Inflammatory macrophage treated with lipopolysaccharide for 1 hour (primary cell): Measurements from ENCODE around the gene SRP68.
A peak's percentile ranks its signal among the peaks of the same experiment; 100 is the strongest.
"Not testable (repeated sequence)": the region's sequence is repeated elsewhere in the genome, so short reads cannot be mapped to it uniquely, and the experiment has no call there.

Experiments
- DNase-seq, 2 donors: peaks; one replicate each; pipeline ENCODE4 v3.0.0-alpha.2; 2020 to 2022

Gene SRP68

GRCh38 chr17:76076765-76077583 lies 4.7 kb upstream of the SRP68 start:
- peak in 1 of 2 donors; percentile 12 for DNase-seq

GRCh38 chr17:76076146-76076764 lies 3.9 kb upstream of the SRP68 start:
- no peak for DNase-seq

GRCh38 chr17:76075364-76076145 lies 3.2 kb upstream of the SRP68 start:
- peak in 1 of 2 donors; percentile 42 for DNase-seq

DNA sequence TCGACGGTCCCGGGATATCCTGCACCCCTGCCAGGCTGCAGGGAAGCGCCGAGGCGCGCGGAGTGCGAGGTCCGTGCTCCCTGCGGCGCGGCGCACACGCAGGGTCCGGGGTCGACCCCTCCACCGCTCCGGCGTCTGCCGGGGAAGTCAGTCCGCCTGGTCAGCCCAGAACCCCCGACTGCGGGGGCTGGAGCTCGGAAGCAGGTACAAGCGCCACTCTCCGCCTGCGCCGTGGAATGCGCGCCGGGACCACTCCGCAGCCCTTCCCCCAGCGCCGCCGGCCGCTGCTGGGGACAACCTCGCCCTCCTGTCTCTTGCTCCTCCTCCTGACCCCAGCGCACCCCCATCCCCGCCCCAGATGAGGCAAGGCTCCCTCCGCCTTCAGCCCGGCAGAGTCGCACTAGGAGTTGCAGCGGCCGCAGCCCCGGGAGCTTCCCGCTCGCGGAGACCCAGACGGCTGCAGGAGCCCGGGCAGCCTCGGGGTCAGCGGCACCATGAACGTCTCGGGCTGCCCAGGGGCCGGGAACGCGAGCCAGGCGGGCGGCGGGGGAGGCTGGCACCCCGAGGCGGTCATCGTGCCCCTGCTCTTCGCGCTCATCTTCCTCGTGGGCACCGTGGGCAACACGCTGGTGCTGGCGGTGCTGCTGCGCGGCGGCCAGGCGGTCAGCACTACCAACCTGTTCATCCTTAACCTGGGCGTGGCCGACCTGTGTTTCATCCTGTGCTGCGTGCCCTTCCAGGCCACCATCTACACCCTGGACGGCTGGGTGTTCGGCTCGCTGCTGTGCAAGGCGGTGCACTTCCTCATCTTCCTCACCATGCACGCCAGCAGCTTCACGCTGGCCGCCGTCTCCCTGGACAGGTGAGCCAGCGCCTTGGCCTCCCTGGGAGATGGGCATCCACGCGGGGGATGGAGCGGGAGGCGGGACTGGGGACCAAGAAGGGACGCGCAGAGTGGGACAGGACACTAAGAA lies 2.4 kb upstream of the SRP68 start, which contains the start of gene GALR2:
TSS of gene GALR2 (plus strand) at position 392 of the 974 bp plus-strand sequence. CDS start at position 495, 103 bp downstream.
- peak in 1 of 2 donors; percentile 18 for DNase-seq

- no peak for DNase-seq
Observed at GRCh38 chr17:76071531-76072147, 678 bp downstream of the SRP68 start.

GRCh38 chr17:76065775-76066174 lies 6.5 kb downstream of the SRP68 start:
- no peak for DNase-seq

GRCh38 chr17:76063875-76064546 lies 8.3 kb downstream of the SRP68 start:
- DNase-seq, result no peak

DNA sequence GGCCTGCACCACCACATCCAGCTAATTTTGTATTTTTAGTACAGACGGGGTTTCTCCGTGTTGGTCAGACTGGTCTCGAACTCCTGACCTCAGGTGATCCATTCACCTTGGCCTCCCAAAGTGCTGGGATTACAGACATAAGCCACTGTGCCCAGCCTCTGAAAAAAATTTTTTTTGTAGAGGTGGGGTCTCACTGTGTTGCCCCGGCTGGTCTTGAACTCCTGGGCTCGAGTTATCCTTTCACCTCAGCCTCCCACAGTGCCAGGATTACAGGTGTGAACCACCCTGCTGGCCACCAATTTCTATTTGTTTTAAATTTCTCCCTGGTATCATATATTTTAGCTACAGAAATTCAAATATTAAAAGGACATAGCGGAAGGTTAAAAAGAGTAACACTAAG lies 14.1 kb downstream of the SRP68 start:
- DNase-seq, result not testable (repeated sequence)

- DNase-seq, result no peak
Observed at GRCh38 chr17:76056882-76057281, 15.4 kb downstream of the SRP68 start.

DNA sequence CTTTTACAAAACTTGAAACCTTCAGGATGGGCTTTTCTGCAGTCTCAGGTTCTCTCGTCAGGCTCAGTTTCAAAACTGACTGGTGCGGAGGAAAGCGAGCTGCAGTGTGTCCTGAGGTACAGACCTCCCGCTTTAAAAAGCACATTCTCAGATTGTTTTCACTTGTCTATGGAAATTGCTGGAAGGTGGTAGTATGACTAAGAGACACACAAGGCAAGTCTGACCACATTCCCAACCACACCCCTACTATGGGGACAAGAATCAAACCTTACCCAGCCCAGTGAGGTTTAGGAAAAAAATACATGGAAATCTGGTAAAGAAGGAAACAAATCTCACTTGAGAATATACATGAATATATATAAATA lies 18.2 kb downstream of the SRP68 start:
- DNase-seq, result no peak

- DNase-seq, result peak; percentile 61 to 64
Observed at GRCh38 chr17:76053246-76054111, 18.8 kb downstream of the SRP68 start.

DNA sequence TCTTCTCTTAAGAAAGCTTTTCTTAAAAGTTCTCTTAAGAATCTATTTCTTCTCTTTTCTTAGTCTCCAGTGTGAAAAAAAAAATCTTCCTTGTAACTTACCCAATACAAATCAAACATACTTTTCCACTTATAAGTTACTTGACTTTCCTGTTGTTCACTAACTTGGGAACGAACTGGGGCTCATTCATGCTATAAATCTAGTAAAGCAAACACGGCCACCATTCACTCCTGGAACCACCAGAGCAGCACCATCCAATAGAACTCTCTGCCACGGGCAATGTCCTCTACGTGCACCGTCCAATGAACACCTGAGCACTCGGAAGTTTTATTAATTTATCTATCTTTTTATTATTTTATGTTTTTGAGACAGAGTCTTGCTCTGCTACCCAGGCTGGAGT lies 20.8 kb downstream of the SRP68 start:
- DNase-seq, result no peak

GRCh38 chr17:76050538-76051467 lies 21.5 kb downstream of the SRP68 start:
- no peak for DNase-seq

DNA sequence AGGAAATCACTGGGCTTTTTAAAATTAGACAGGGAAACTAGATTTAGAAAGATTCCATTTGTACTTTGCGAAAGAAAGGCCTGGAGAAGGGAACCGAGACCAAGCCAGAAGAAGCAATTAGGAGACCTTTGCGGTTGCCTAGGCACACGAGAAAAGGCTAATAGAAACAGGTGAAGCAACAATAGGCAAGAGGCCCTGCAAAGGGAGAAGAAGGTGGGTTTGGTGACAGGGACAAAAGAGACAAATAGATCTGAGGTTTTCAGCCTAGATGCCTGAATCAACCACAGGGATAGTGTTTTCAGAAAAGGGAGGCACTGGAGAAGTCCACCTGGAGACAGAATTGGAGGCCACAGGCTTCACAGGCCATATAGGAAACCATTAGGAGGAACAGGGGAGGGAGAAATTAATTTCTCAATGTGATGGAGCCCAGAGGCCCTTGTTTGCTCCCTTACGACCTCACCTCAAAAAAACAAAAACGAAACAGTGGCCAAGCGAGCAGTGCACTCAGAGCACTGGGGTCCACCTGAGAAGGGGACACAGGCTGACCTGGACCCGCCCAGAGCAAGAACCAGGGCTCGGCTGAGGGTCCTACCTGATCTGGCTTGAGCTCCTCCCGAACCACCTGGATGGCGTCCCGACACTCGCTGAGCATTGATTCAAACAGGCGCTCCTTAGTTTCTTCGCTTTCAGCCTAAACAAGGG lies 22.3 kb downstream of the SRP68 start:
- no peak for DNase-seq

DNA sequence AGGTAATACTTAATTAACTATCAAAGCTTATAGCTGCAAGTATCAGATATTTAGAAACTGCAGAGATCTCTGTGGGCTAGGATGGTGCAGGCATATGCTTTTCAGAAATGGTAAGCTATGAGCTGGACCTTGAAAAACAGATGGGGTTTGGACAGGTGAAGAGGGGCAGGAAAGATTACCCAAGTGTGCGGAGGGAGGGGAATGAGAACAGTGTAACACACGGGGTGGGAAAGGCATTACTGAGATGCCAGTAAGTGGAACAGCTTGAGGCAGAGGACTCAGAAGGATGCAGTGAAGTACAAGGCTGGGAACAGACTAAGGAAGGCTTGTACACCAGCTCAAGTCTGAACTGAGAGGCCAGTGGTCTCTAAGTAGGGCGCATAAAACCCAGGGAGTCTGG lies 23.1 kb downstream of the SRP68 start:
- no peak for DNase-seq

DNA sequence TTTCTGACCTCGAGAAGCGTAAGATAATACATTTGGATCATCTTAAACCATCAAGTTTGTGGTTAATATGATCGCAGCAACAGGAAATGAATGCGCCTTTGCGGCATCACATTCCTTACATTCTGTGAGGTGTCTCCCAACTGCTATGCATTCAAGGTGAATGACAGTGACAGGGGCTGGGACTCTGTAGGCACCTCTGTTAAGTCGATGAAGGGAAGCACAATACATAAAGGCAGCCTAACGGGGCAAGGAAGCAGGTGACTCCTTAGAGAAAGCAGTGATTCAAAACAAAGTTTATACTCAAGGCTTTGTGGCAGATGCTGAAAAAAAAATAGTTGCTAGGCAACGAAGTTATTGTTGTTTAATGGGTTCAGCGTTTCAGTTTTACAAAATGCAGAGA lies 23.6 kb downstream of the SRP68 start:
- DNase-seq, result no peak

- no peak for DNase-seq
Observed at GRCh38 chr17:76048025-76048605, 24.2 kb downstream of the SRP68 start.

GRCh38 chr17:76046064-76046463 lies 26.3 kb downstream of the SRP68 start:
- no peak for DNase-seq
